ENCODE data around the gene OCA2. TPM values are rescaled to one million over a fixed set of nuclear protein-coding genes. Genes with fewer than 3 reads are reported as not detected.

The OCA2 gene
- total and polyA plus RNA-seq, 4 donors = 0.49 to 23.0 (median 2.3) TPM

DNA sequence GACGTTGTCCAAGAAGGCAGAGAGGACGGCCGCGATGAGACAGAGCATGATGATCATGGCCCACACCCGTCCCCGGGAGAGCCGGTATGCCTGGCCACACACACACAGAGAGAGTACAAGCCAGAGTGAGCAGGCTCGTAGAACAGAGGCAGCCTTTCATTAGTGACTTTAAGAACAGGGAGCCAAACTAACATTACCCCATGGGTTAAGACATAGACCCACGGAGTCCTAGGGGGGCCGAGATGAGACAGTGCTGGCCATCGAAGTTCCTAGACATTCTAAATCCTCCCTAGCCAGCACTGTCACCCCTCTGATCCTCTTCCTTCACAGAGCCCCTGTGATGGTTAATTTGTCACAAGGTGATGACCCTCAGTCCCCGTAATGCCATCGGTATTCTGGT, 114.0 kb downstream of the OCA2 start:
- H3K9ac ChIP-seq (ENCODE audit: insufficient read depth in 1 of 2, low read length in 2 of 2) = no peak overlapping the region
- H3K27ac ChIP-seq (ENCODE audit: low read depth in 1 of 2, low read length in 1 of 2) = no peak overlapping the region
- H3K27me3 ChIP-seq (ENCODE audit: control insufficient read depth in 3 of 3, insufficient read depth in 3 of 3, low read length in 2 of 3) = no peaks in the 10 kb centered on the region
- no peaks in the 10 kb centered on the region for H3K9me3 ChIP-seq (ENCODE audit: control insufficient read depth in 4 of 4, insufficient read depth in 3 of 4, low read length in 3 of 4)
- no peak overlapping the region for H3K4me3 ChIP-seq
- TF ChIP-seq, protein P1, sequence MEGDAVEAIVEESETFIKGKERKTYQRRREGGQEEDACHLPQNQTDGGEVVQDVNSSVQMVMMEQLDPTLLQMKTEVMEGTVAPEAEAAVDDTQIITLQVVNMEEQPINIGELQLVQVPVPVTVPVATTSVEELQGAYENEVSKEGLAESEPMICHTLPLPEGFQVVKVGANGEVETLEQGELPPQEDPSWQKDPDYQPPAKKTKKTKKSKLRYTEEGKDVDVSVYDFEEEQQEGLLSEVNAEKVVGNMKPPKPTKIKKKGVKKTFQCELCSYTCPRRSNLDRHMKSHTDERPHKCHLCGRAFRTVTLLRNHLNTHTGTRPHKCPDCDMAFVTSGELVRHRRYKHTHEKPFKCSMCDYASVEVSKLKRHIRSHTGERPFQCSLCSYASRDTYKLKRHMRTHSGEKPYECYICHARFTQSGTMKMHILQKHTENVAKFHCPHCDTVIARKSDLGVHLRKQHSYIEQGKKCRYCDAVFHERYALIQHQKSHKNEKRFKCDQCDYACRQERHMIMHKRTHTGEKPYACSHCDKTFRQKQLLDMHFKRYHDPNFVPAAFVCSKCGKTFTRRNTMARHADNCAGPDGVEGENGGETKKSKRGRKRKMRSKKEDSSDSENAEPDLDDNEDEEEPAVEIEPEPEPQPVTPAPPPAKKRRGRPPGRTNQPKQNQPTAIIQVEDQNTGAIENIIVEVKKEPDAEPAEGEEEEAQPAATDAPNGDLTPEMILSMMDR (IDR thresholded peaks at IDR 0.05; ENCODE audit: control extremely low read depth, extremely low read depth) = no peak
- ATAC-seq (ENCODE audit: insufficient read depth, low FRiP score) (no peak), DNase-seq (no peak)
- H3K36me3 ChIP-seq (ENCODE audit: control insufficient read depth in 4 of 4, insufficient read depth in 4 of 4, low read length in 4 of 4) = peaks cover 0 to 7% (median 0%) of the 10 kb centered on the region in 4 donors
- no peaks in the 10 kb centered on the region for H3K4me1 ChIP-seq (ENCODE audit: control insufficient read depth in 5 of 5, insufficient read depth in 5 of 5, low read length in 5 of 5)
- 92 to 93% methylated on average over 13 of the region's 13 CpGs for WGBS, 2 donors

DNA sequence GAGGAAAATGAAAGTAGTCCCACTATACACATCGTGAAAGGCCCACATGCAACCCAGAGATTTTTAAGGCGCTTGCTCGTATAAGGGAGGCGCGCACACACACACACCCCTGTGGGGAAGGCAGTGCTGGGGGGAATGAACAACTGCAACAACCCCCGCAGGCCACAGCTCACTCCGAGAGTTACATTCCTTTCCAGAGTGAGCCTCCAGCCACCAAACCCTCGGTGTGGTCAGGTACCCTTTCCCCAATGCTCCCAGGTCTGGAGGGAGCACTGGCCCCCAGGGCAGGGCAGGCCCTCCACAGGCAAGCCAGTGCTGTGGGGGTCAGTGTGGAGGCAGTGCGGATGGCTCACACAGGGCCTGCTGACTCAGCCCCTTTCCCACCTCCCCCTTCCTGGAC, 115.6 kb downstream of the OCA2 start:
- no peak overlapping the region for H3K4me3 ChIP-seq
- WGBS, 2 donors = 91 to 94% methylated on average over 9 of the region's 9 CpGs
- no peak for DNase-seq
- no peaks in the 10 kb centered on the region for H3K9me3 ChIP-seq (ENCODE audit: control insufficient read depth in 4 of 4, insufficient read depth in 3 of 4, low read length in 3 of 4)
- H3K4me1 ChIP-seq (ENCODE audit: control insufficient read depth in 5 of 5, insufficient read depth in 5 of 5, low read length in 5 of 5) = no peaks in the 10 kb centered on the region
- TF ChIP-seq, protein P1 (IDR thresholded peaks at IDR 0.05; ENCODE audit: control extremely low read depth, extremely low read depth) = no peak
- ATAC-seq (ENCODE audit: insufficient read depth, low FRiP score) = no peak
- H3K27me3 ChIP-seq (ENCODE audit: control insufficient read depth in 3 of 3, insufficient read depth in 3 of 3, low read length in 2 of 3) = no peaks in the 10 kb centered on the region
- H3K9ac ChIP-seq (ENCODE audit: insufficient read depth in 1 of 2, low read length in 2 of 2) = no peak overlapping the region
- peaks cover 0 to 7% (median 0%) of the 10 kb centered on the region in 4 donors for H3K36me3 ChIP-seq (ENCODE audit: control insufficient read depth in 4 of 4, insufficient read depth in 4 of 4, low read length in 4 of 4)
- no peak overlapping the region for H3K27ac ChIP-seq (ENCODE audit: low read depth in 1 of 2, low read length in 1 of 2)

DNA sequence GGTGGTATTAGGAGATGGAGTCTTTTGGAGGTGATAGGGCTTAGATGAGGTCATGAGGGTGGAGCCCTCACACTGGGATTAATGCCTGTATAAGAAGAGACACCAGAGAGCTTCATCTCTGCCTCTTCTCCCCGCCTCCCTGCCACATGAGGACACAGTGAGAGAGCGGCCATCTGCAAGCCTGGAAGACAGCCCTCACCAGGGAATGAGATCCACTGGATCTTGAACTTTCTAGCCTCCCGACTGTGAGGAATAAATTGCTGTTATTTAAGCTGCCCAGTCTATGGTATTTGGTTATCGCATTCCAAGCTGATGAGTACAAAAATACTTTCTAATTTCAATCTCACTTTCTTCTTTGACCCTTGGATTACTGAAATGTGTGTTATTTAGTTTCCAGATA, 121.4 kb downstream of the OCA2 start:
- Histone ChIP-seq H3K27me3 (ENCODE audit: control insufficient read depth in 3 of 3, insufficient read depth in 3 of 3, low read length in 2 of 3) (no peaks in the 10 kb centered on the region), H3K9me3 (ENCODE audit: control insufficient read depth in 4 of 4, insufficient read depth in 3 of 4, low read length in 3 of 4) (no peaks in the 10 kb centered on the region), H3K4me3 (no peak overlapping the region), H3K4me1 (ENCODE audit: control insufficient read depth in 5 of 5, insufficient read depth in 5 of 5, low read length in 5 of 5) (no peaks in the 10 kb centered on the region), H3K9ac (ENCODE audit: insufficient read depth in 1 of 2, low read length in 2 of 2) (no peak overlapping the region), H3K27ac (ENCODE audit: low read depth in 1 of 2, low read length in 1 of 2) (no peak overlapping the region), H3K36me3 (ENCODE audit: control insufficient read depth in 4 of 4, insufficient read depth in 4 of 4, low read length in 4 of 4) (peaks cover 0 to 12% (median 3%) of the 10 kb centered on the region in 4 donors)
- TF ChIP-seq, protein P1 (IDR thresholded peaks at IDR 0.05; ENCODE audit: control extremely low read depth, extremely low read depth) = no peak
- 82 to 89% methylated on average over 4 of the region's 4 CpGs for whole genome bisulfite sequencing, 2 donors
- ATAC-seq (ENCODE audit: insufficient read depth, low FRiP score) = no peak
- no peak for DNase-seq

DNA sequence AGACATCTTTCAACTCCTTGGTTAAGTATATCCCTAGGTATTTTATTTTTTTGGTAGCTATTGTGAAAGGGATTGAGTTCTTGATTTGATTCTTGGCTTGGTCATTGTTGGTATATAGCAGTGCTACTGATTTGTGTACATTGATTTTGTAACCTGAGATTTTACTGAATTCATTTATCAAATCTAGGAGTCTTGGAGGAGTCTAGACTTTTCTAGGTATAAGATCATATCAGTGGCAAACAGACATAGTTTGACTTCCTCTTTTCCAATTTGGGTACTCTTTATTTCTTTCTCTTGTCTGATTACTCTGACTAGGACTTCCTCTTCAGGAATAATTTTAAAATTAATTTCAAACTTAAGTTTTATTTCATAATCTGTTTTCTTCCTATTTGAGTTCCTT, 125.2 kb downstream of the OCA2 start:
- TF ChIP-seq, protein P1 (IDR thresholded peaks at IDR 0.05; ENCODE audit: control extremely low read depth, extremely low read depth) = no peak
- no peak overlapping the region for H3K4me3 ChIP-seq
- H3K9me3 ChIP-seq (ENCODE audit: control insufficient read depth in 4 of 4, insufficient read depth in 3 of 4, low read length in 3 of 4) = peaks cover 0 to 7% (median 0%) of the 10 kb centered on the region in 4 donors
- H3K27me3 ChIP-seq (ENCODE audit: control insufficient read depth in 3 of 3, insufficient read depth in 3 of 3, low read length in 2 of 3) = no peaks in the 10 kb centered on the region
- no peaks in the 10 kb centered on the region for H3K4me1 ChIP-seq (ENCODE audit: control insufficient read depth in 5 of 5, insufficient read depth in 5 of 5, low read length in 5 of 5)
- no peak for DNase-seq
- ATAC-seq (ENCODE audit: insufficient read depth, low FRiP score) = no peak
- H3K36me3 ChIP-seq (ENCODE audit: control insufficient read depth in 4 of 4, insufficient read depth in 4 of 4, low read length in 4 of 4) = peaks cover 0 to 11% (median 4%) of the 10 kb centered on the region in 4 donors
- H3K9ac ChIP-seq (ENCODE audit: insufficient read depth in 1 of 2, low read length in 2 of 2) = no peak overlapping the region
- no peak overlapping the region for H3K27ac ChIP-seq (ENCODE audit: low read depth in 1 of 2, low read length in 1 of 2)

Measured in lung (tissue), 12 donors.